Vagina (tissue), 2 donors: ENCODE data around the gene KLHDC4. TPM values are rescaled to one million over a fixed set of nuclear protein-coding genes. Genes with fewer than 3 reads are reported as not detected.
"Not testable (repeated sequence)": the region's sequence is repeated elsewhere in the genome, so short reads cannot be mapped to it uniquely, and the experiment has no call there.

Experiments used
- DNase-seq, 2 donors: peaks; one replicate each; pipeline ENCODE4 v3.0.0-alpha.2; 2017; ENCODE audit errors: extremely low spot score in 2 of 2
- H3K27ac ChIP-seq: fragments of 200-600 bp; sonication (generic); one replicate; pipeline ENCODE4 v1.5.1; 2019
- H3K27me3 ChIP-seq: fragments of 200-600 bp; sonication (generic); one replicate; pipeline ENCODE4 v1.5.1; 2019
- H3K36me3 ChIP-seq, 2 donors: fragments of 200-600 bp; sonication (generic); one replicate each; pipeline ENCODE4 v1.5.1; 2017 to 2019
- H3K4me1 ChIP-seq: fragments of 200-600 bp; sonication (generic); one replicate; pipeline ENCODE4 v1.5.1; 2019
- H3K4me3 ChIP-seq, 2 donors: fragments of 200-600 bp; sonication (generic); 1 replicate in 1 of 2; 2 replicates in 1 of 2; pipeline ENCODE4 v1.5.1; 2016 to 2019
- H3K9me3 ChIP-seq: fragments of 200-600 bp; sonication (generic); one replicate; pipeline ENCODE4 v1.5.1; 2019
- POLR2A ChIP-seq, 2 donors: fragments of 450-650 bp; IDR thresholded peaks; one replicate each; pipeline ENCODE4 v1.6.1; 2017; ENCODE audit warnings: antibody characterized with exemption in 2 of 2, mild to moderate bottlenecking in 2 of 2, moderate library complexity in 2 of 2
- POLR2AphosphoS5 ChIP-seq, 2 donors: sonication (generic); formaldehyde crosslinking; IDR thresholded peaks; one replicate each; pipeline ENCODE4 v1.9.0; 2017; ENCODE audit warnings: antibody characterized with exemption in 2 of 2, mild to moderate bottlenecking in 2 of 2, low read depth in 1 of 2; ENCODE audit not compliant: insufficient read depth in 1 of 2
- intact Hi-C: fragments of 100-400 bp; cut with DNase I; formaldehyde crosslinking; loops from one replicate; pipeline ENCODE4 v1.15.1; 2023
- total RNA-seq: library from RNA; depleted of rRNA; stranded (reverse); fragments of >200 nt; gene quantifications from one replicate; pipeline ENCODE4 v1.2.3, GENCODE V29; 2016
- TF ChIP-seq, protein P1 (sequence below), 3 experiments: fragments of 450-650 bp in 2 of 3; fragments of 200-600 bp in 1 of 3; sonication (generic) in 1 of 3; IDR thresholded peaks; one replicate each; pipeline ENCODE4 v1.5.1; 2017 to 2019; ENCODE audit warnings: antibody characterized with exemption in 3 of 3, mild to moderate bottlenecking in 2 of 3, moderate library complexity in 2 of 3

Gene KLHDC4
- total RNA-seq, 1 donor from 2014 or later: 62.9 TPM

GRCh38 chr16:87792205-87792565 lies 26.4 kb upstream of the KLHDC4 start:
- no peak for TF ChIP-seq POLR2A (IDR thresholded peaks at IDR 0.05)
- TF ChIP-seq, protein P1, sequence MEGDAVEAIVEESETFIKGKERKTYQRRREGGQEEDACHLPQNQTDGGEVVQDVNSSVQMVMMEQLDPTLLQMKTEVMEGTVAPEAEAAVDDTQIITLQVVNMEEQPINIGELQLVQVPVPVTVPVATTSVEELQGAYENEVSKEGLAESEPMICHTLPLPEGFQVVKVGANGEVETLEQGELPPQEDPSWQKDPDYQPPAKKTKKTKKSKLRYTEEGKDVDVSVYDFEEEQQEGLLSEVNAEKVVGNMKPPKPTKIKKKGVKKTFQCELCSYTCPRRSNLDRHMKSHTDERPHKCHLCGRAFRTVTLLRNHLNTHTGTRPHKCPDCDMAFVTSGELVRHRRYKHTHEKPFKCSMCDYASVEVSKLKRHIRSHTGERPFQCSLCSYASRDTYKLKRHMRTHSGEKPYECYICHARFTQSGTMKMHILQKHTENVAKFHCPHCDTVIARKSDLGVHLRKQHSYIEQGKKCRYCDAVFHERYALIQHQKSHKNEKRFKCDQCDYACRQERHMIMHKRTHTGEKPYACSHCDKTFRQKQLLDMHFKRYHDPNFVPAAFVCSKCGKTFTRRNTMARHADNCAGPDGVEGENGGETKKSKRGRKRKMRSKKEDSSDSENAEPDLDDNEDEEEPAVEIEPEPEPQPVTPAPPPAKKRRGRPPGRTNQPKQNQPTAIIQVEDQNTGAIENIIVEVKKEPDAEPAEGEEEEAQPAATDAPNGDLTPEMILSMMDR (IDR thresholded peaks at IDR 0.05): no peak
- no peak for TF ChIP-seq POLR2AphosphoS5 (IDR thresholded peaks at IDR 0.05; ENCODE audit: insufficient read depth in 1 of 2, low read depth in 1 of 2)
- no peak overlapping the region for H3K4me3 ChIP-seq
- H3K4me1 ChIP-seq: peaks cover 5% of the 10 kb centered on the region
- no peak for DNase-seq
- intact Hi-C loops: no loop called here
- H3K36me3 ChIP-seq: no peaks in the 10 kb centered on the region
- H3K27me3 ChIP-seq: no peaks in the 10 kb centered on the region
- H3K27ac ChIP-seq: no peak overlapping the region
- H3K9me3 ChIP-seq: no peaks in the 10 kb centered on the region

DNA sequence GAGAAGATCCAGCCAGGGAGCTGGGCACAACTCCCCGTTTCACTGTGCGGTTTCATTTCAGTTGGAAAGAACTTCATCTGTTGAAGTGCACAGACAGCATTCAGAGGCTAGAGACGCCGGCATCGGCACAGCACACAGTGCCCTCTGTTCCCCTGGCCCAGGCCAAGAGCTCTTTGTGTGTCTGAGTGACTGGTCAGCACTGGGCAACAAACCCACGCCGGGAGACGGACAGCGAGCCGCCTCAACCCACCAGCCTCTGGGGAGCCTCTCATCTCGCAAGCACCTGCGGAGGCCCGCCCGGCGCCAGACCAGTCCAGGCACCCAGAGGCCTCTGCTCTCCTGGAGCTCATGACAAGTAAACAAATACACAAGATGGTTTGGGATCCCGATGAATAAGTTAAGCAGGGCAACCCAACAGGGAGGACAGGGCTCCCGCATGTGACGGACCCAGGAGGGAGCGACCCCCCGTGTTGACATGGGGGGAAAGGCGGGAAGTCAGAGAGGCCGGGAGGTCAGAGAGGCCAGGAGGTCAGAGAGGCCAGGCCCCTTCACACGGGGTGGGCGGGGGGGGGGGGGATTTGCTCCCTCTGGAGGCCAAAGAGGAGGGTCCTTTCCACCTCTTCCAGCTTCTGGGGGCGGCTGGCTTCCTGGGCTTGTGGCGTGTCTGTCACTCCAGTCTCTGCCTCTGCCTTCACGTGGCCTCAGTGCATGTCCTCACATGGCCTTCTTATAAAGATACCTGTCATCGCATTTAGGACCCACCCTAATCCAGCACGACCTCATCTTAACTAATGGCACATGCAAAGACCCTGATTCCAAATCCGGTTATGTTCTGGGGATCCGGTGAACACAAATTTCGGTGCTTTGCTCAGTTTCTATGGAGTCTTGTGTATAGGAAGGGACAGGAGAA lies 25.8 kb upstream of the KLHDC4 start:
- peaks cover 5% of the 10 kb centered on the region for H3K4me1 ChIP-seq
- no peaks in the 10 kb centered on the region for H3K27me3 ChIP-seq
- H3K4me3 ChIP-seq: no peak overlapping the region
- no peaks in the 10 kb centered on the region for H3K9me3 ChIP-seq
- no peak for DNase-seq
- intact Hi-C loops: no loop called here
- peak overlapping the region; percentile 20 for H3K27ac ChIP-seq
- TF ChIP-seq POLR2A (IDR thresholded peaks at IDR 0.05) (no peak), POLR2AphosphoS5 (IDR thresholded peaks at IDR 0.05; ENCODE audit: insufficient read depth in 1 of 2, low read depth in 1 of 2) (no peak)
- TF ChIP-seq, protein P1 (IDR thresholded peaks at IDR 0.05): no peak
- no peaks in the 10 kb centered on the region for H3K36me3 ChIP-seq

GRCh38 chr16:87790292-87791100 lies 24.7 kb upstream of the KLHDC4 start:
- Histone ChIP-seq H3K36me3 (no peaks in the 10 kb centered on the region), H3K9me3 (no peaks in the 10 kb centered on the region), H3K27ac (peak overlapping the region; percentile 20), H3K4me1 (peaks cover 5% of the 10 kb centered on the region), H3K4me3 (no peak overlapping the region), H3K27me3 (no peaks in the 10 kb centered on the region)
- TF ChIP-seq POLR2AphosphoS5 (IDR thresholded peaks at IDR 0.05; ENCODE audit: insufficient read depth in 1 of 2, low read depth in 1 of 2) (no peak), POLR2A (IDR thresholded peaks at IDR 0.05) (no peak)
- TF ChIP-seq, protein P1 (IDR thresholded peaks at IDR 0.05): no peak
- no peak for DNase-seq
- intact Hi-C loops: no loop called here

DNA sequence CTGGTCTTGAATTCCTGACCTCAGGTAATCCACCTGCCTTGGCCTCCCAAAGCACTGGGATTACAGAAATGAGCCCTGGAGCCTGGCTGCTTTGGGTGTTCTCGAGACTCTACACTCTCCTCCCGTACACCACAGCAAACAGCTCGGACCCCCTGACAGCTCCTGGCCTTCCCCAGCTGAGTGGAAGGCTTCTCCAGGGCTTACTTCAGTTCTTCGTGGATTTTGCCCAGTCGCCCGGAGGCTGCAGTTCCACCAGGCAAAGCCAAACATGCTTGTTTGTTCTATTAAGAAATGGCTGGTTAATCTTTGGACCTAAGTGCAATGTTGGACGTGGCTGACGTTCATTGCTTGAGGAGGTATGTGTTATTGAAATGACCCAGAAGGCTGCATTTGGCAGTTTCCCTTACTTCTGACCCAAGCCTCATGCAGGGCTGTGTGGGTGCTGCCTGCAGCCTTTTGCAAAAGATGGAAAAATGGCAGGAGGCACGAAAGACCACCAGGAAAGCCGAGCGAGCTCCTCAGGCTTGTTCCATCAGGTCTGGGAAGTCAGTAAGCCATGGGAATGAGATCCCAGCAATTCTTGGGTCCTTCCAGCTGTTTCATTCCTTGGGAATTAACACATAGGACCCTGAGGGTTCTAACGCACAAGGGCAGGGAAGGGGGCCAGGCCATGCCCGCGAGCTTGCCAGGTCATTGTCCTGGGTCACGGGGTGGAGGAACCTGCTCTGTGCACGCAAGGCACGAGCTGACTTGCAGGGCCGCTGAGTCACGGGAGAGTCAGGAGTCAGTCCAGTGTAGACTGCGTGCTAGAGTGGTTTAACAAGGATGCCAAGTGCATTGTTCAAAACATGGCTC lies 23.9 kb upstream of the KLHDC4 start:
- no peak for DNase-seq
- Histone ChIP-seq H3K27ac (peak overlapping the region; percentile 33), H3K4me1 (peaks cover 5% of the 10 kb centered on the region), H3K9me3 (no peaks in the 10 kb centered on the region), H3K36me3 (no peaks in the 10 kb centered on the region), H3K27me3 (no peaks in the 10 kb centered on the region), H3K4me3 (no peak overlapping the region)
- intact Hi-C loops: no loop called here
- peak; percentile 19 to 54 for TF ChIP-seq POLR2AphosphoS5 (IDR thresholded peaks at IDR 0.05; ENCODE audit: insufficient read depth in 1 of 2, low read depth in 1 of 2)
- TF ChIP-seq, protein P1 (IDR thresholded peaks at IDR 0.05): no peak
- no peak for TF ChIP-seq POLR2A (IDR thresholded peaks at IDR 0.05)

GRCh38 chr16:87788730-87789436 lies 23.1 kb upstream of the KLHDC4 start:
- H3K27ac ChIP-seq: peak overlapping the region; percentile 33
- H3K27me3 ChIP-seq, H3K36me3 ChIP-seq, H3K9me3 ChIP-seq, H3K4me3 ChIP-seq, H3K4me1 ChIP-seq, intact Hi-C loops, DNase-seq: not testable (repeated sequence)

- H3K9me3 ChIP-seq, H3K27me3 ChIP-seq, H3K4me3 ChIP-seq, DNase-seq, H3K36me3 ChIP-seq, H3K4me1 ChIP-seq, H3K27ac ChIP-seq, intact Hi-C loops: not testable (repeated sequence)
These were observed 21.8 kb upstream of the KLHDC4 start for GRCh38 chr16:87787451-87788091.
